Gastroesophageal sphincter (tissue), 4 donors: ENCODE data around the gene EMX1. TPM values are rescaled to one million over a fixed set of nuclear protein-coding genes. Genes with fewer than 3 reads are reported as not detected.

Experiments
- ATAC-seq: fragments of 150-250 bp; one replicate; pipeline ENCODE4 v1.9.1; 2016; ENCODE audit warnings: mild to moderate bottlenecking, moderate library complexity
- H3K27ac ChIP-seq, 4 donors: fragments of 200-600 bp; sonication (generic) in 3 of 4; 1 replicate in 3 of 4; 2 replicates in 1 of 4; pipeline ENCODE4 v1.5.1; 2016 to 2019
- H3K27me3 ChIP-seq: fragments of 200-600 bp; sonication (generic); one replicate; pipeline ENCODE4 v1.5.1; 2019
- H3K36me3 ChIP-seq, 2 donors: fragments of 200-600 bp; sonication (generic); one replicate each; pipeline ENCODE4 v1.5.1; 2019; ENCODE audit warnings: control low read depth in 1 of 2
- H3K4me1 ChIP-seq, 3 donors: fragments of 200-600 bp; sonication (generic); 1 replicate in 2 of 3; 2 replicates in 1 of 3; pipeline ENCODE4 v1.5.1; 2016 to 2019; ENCODE audit warnings: control low read depth in 2 of 3
- H3K4me3 ChIP-seq, 2 donors: fragments of 200-600 bp; sonication (generic); one replicate each; pipeline ENCODE4 v1.5.1; 2019; ENCODE audit warnings: mild to moderate bottlenecking in 1 of 2, moderate library complexity in 1 of 2
- H3K9me3 ChIP-seq, 3 donors: fragments of 200-600 bp; sonication (generic); one replicate each; pipeline ENCODE4 v1.5.1; 2017 to 2019; ENCODE audit warnings: control low read depth in 2 of 3
- CTCF ChIP-seq, 4 experiments: fragments of 200-600 bp in 2 of 4; fragments of 450-650 bp in 2 of 4; sonication (generic) in 1 of 4; IDR thresholded peaks; one replicate each; pipeline ENCODE4 v1.5.1; 2017 to 2019; ENCODE audit warnings: antibody characterized with exemption in 4 of 4, mild to moderate bottlenecking in 2 of 4, moderate library complexity in 2 of 4
- EP300 ChIP-seq: sonication (generic); formaldehyde crosslinking; IDR thresholded peaks from one replicate; pipeline ENCODE4 v1.6.1; 2017; ENCODE audit warnings: antibody characterized with exemption, mild to moderate bottlenecking
- POLR2A ChIP-seq, 2 donors: fragments of 450-650 bp; IDR thresholded peaks; one replicate each; pipeline ENCODE4 v1.6.1; 2017; ENCODE audit warnings: antibody characterized with exemption in 2 of 2, mild to moderate bottlenecking in 2 of 2, moderate library complexity in 1 of 2
- POLR2AphosphoS5 ChIP-seq: sonication (generic); formaldehyde crosslinking; IDR thresholded peaks from one replicate; pipeline ENCODE4 v1.6.1; 2017; ENCODE audit warnings: antibody characterized with exemption
- WGBS, 2 donors: methylation state at CpG; one replicate each; pipeline ENCODE4 v1.1.5; 2018; ENCODE audit warnings: low coverage in 1 of 2; 5-methylcytosine and 5-hydroxymethylcytosine counted together
- total RNA-seq, 4 donors: library from RNA; depleted of rRNA; stranded (reverse); fragments of >200 nt; gene quantifications; one replicate each; pipeline ENCODE4 v1.1.0, GENCODE V29; 2016

EMX1 gene
- total RNA-seq, 4 donors from 2014 or later = 0.15 TPM; not detected in 3

- Histone ChIP-seq H3K9me3 (no peaks in the 10 kb centered on the region), H3K27me3 (peaks cover 25% of the 10 kb centered on the region), H3K27ac (no peak overlapping the region), H3K4me3 (no peak overlapping the region), H3K36me3 (peaks cover 0 to 7% of the 10 kb centered on the region in 2 donors), H3K4me1 (peaks cover 0 to 12% (median 0%) of the 10 kb centered on the region in 3 donors)
- TF ChIP-seq POLR2A (IDR thresholded peaks at IDR 0.05) = no peak
- no peak for ATAC-seq
- 87% methylated on average over 5 of the region's 15 CpGs; no CpG with 5 or more reads in 1 of the 2 donors for WGBS, 2 donors
These were observed 20.0 kb downstream of the EMX1 start for GRCh38 chr2:72937356-72937669.

GRCh38 chr2:72938455-72938854 lies 21.1 kb downstream of the EMX1 start:
- H3K27ac ChIP-seq = no peak overlapping the region

GRCh38 chr2:72940361-72940760 lies 23.0 kb downstream of the EMX1 start:
- H3K36me3 ChIP-seq = peaks cover 0 to 37% of the 10 kb centered on the region in 2 donors
- H3K27me3 ChIP-seq = no peaks in the 10 kb centered on the region
- no peaks in the 10 kb centered on the region for H3K9me3 ChIP-seq
- H3K4me3 ChIP-seq = no peak overlapping the region
- no CpG with 5 or more reads among the region's 6 CpGs for WGBS, 2 donors
- peaks cover 0 to 12% (median 0%) of the 10 kb centered on the region in 3 donors for H3K4me1 ChIP-seq
- TF ChIP-seq CTCF (IDR thresholded peaks at IDR 0.05) (no peak), EP300 (no peak), POLR2AphosphoS5 (no peak), POLR2A (IDR thresholded peaks at IDR 0.05) (no peak)
- H3K27ac ChIP-seq = no peak overlapping the region
- ATAC-seq = no peak

More at GRCh38 chr2:72938455-72938854, 21.1 kb downstream of the EMX1 start:
- Histone ChIP-seq H3K27me3 (peaks cover 13% of the 10 kb centered on the region), H3K36me3 (peaks cover 0 to 18% of the 10 kb centered on the region in 2 donors), H3K4me3 (no peak overlapping the region), H3K9me3 (no peaks in the 10 kb centered on the region), H3K4me1 (peaks cover 0 to 12% (median 0%) of the 10 kb centered on the region in 3 donors)
- no peak for ATAC-seq
- TF ChIP-seq EP300 = no peak
- TF ChIP-seq CTCF (IDR thresholded peaks at IDR 0.05) = no peak
- TF ChIP-seq POLR2A (IDR thresholded peaks at IDR 0.05) = no peak
- no peak for TF ChIP-seq POLR2AphosphoS5
- 57 to 90% methylated on average over 2 to 5 of the region's 5 CpGs for WGBS, 2 donors

GRCh38 chr2:72940786-72941185 lies 23.5 kb downstream of the EMX1 start:
- no peaks in the 10 kb centered on the region for H3K9me3 ChIP-seq
- TF ChIP-seq CTCF (IDR thresholded peaks at IDR 0.05) = no peak
- no peak for TF ChIP-seq EP300
- TF ChIP-seq POLR2A (IDR thresholded peaks at IDR 0.05) = no peak
- TF ChIP-seq POLR2AphosphoS5 = no peak
- WGBS, 2 donors = 80% methylated on average over 4 of the region's 6 CpGs; no CpG with 5 or more reads in 1 of the 2 donors
- no peak overlapping the region for H3K4me3 ChIP-seq
- no peak for ATAC-seq
- no peaks in the 10 kb centered on the region for H3K27me3 ChIP-seq
- H3K4me1 ChIP-seq = peaks cover 0 to 12% (median 0%) of the 10 kb centered on the region in 3 donors
- no peak overlapping the region for H3K27ac ChIP-seq
- peaks cover 0 to 40% of the 10 kb centered on the region in 2 donors for H3K36me3 ChIP-seq

GRCh38 chr2:72942293-72942692 lies 25.0 kb downstream of the EMX1 start:
- ATAC-seq = no peak
- H3K4me1 ChIP-seq = no peaks in the 10 kb centered on the region
- no peak overlapping the region for H3K27ac ChIP-seq
- H3K4me3 ChIP-seq = no peak overlapping the region
- H3K9me3 ChIP-seq = no peaks in the 10 kb centered on the region
- H3K27me3 ChIP-seq = no peaks in the 10 kb centered on the region
- H3K36me3 ChIP-seq = peaks cover 0 to 40% of the 10 kb centered on the region in 2 donors
- TF ChIP-seq EP300 = no peak
- no peak for TF ChIP-seq POLR2AphosphoS5
- no peak for TF ChIP-seq POLR2A (IDR thresholded peaks at IDR 0.05)
- no peak for TF ChIP-seq CTCF (IDR thresholded peaks at IDR 0.05)
- WGBS, 2 donors = no CpG with 5 or more reads among the region's 8 CpGs
